Measurements from ENCODE around the gene SSR4.

Gene SSR4

DNA sequence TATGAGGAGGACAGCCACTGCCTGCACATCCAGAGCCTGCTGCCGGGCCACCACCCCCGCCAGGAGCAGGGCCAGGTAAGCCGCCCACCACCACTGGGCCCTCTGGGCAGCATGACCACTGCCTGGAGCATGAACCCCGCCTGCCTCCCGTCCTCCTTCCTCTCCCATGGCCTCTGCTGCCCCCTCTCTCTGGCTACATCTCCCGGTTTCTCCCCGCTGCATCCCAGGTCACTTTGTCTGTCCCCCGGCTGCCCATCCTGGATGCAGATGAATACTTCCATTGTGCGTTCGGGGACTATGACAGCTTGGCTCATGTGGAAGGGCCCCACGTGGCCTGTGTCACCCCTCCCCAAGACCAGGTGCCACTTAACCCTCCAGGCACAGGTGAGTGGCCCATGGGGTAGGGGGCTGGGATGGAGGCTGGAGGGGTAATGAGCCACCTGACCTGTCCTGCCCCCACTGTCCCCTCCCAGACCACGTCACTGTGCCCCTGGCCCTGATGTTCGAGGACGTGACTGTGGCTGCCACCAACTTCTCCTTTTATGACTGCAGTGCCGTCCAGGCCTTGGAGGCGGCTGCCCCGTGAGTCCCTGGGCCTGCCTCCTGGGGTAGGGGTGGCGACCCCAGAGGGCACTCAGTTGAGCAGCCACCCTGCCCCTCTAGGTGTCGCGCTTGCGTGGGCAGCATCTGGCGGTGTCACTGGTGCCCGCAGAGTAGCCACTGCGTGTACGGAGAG, 24.4 kb upstream of the SSR4 start:
- DNase-seq = no peak

DNA sequence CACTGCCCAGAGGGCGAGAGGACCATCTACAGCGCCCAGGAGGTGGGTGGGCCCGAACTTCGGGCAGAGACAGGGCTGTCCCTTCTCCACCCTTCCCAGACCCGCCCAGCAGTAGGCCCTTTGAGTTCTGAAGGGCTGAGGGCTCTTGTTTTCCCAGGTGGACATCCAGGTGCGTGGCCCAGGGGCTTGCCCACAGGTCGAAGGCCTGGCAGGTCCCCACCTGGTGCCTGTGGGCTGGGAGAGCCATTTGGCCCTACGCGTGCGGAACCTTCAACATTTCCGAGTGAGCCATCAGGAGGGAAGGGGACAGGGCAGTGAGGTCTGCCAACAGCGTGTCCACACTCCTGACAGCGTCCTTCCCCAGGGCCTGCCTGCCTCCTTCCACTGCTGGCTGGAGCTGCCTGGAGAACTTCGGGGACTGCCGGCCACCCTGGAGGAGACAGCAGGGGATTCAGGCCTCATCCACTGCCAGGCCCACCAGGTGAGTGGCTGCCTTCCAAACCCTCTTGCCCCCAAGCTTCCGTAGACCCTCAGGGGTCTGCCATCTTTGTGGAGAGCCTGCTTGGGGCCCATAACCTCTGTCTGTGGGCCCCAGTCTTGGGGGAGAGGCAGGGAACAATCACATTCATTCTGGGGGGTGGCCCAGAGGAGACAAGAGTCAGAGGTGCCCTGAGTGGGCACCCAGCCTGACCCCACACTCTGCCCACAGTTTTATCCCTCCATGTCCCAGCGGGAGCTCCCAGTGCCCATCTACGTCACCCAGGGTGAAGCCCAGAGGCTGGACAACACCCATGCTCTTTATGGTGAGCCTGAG, 23.7 kb upstream of the SSR4 start:
- DNase-seq = no peak

DNA sequence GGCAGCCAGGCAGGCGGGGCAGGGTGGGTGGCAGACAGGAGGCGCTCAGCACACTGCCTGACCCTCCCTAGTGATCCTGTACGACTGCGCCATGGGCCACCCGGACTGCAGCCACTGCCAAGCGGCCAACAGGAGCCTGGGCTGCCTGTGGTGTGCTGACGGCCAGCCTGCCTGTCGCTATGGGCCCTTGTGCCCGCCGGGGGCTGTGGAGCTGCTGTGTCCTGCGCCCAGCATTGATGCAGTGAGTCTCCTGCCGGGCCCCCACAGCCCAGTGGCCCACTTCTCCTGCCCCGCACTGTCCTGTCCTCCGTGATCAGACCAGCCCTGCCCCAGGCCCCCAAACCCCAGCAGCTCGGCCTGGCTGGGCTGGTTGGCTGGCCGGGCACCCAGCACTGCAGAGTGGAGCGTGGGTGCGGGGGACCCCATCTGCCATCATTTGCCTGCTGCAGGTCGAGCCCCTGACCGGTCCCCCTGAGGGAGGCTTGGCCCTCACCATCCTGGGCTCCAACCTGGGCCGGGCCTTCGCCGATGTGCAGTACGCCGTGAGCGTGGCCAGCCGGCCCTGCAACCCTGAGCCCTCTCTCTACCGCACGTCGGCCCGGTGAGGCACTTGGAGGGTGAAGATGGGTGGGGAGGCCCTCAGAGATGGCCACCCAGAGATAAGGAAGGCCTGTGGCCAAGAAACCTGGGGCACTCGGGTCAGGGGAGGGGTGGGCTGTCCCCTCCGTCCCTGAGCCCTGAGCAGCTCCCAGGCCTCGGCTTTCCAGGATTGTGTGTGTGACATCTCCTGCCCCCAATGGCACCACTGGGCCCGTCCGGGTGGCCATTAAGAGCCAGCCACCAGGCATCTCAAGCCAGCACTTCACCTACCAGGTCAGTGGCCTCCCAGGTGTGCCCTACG, 22.8 kb upstream of the SSR4 start:
- no peak for DNase-seq

DNA sequence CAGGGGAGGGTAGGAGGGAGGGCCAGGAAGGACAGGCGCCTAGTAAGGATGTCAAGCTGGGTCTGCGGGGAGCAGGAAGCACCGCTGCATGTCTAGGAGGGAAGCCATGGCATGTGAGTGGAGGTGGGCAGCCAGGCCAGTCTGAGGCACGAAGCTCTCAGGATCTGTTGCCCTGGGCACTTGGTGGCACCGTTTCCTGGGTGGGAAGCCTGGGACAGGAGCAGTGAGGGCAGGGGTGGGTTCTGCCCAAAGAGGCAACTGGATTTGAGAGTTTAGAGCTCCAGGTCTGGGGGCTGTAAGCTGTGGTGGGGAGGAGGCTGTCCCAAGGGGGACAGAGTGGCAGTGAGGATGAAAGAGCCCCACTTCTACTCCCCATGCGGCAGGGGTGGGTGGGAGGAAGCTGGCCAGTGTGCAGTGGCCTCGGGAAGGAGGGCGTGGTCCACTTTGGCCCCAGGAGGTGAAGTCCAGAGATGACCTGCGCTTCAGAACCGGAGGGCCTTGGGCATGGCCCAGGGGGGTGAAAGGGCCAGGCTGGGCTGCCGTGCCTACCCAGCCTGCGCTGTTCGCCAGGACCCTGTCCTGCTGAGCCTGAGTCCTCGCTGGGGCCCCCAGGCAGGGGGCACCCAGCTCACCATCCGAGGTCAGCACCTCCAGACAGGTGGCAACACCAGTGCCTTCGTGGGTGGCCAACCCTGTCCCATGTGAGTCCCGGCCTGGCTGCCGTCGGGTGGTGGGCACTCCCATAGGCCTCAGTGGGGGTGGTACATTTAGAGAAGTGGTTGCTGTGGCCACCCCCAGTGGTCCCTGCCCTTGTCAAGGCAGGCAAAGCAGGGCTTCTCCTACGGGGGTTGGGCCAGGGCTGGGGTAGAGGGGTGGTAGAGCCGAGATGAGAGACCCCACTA, 21.9 kb upstream of the SSR4 start:
- no peak for DNase-seq

DNA sequence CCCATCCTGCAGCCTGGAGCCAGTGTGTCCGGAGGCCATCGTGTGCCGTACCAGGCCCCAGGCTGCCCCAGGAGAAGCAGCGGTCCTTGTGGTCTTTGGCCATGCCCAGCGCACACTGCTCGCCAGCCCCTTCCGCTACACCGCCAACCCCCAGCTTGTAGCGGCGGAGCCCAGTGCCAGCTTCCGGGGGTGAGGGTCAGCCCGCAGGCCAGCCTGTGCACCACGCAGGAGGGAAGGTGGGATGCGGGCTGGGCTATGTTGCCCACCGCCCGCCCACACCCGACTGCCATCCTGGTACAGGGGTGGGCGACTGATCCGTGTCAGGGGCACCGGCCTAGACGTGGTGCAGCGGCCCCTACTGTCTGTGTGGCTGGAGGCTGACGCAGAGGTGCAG, 21.3 kb upstream of the SSR4 start:
- no peak for DNase-seq

DNA sequence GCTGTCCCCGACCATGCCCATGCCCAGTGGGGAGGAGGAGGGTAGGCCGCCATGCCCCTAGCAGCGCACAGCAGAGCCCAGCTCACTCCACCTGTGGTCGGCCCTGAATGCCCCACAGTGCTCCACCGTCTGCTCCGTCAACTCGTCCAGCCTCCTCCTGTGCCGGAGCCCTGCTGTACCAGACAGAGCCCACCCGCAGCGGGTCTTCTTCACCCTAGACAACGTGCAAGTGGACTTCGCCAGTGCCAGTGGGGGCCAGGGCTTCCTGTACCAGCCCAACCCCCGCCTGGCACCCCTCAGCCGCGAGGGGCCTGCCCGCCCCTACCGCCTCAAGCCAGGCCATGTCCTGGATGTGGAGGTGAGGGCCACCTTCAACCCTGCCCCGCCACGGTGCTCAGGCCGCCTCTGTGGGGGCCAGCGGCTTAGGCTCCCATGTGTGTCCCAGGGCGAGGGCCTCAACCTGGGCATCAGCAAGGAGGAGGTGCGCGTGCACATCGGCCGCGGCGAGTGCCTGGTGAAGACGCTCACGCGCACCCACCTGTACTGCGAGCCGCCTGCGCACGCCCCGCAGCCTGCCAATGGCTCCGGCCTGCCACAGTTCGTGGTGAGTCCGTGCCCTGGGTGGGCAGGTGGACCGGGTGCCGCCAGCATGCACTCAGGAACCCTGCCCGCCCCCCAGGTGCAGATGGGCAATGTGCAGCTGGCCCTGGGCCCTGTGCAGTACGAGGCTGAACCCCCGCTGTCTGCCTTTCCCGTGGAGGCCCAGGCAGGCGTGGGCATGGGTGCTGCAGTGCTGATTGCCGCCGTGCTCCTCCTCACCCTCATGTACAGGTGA, 20.5 kb upstream of the SSR4 start:
- no peak for DNase-seq

DNA sequence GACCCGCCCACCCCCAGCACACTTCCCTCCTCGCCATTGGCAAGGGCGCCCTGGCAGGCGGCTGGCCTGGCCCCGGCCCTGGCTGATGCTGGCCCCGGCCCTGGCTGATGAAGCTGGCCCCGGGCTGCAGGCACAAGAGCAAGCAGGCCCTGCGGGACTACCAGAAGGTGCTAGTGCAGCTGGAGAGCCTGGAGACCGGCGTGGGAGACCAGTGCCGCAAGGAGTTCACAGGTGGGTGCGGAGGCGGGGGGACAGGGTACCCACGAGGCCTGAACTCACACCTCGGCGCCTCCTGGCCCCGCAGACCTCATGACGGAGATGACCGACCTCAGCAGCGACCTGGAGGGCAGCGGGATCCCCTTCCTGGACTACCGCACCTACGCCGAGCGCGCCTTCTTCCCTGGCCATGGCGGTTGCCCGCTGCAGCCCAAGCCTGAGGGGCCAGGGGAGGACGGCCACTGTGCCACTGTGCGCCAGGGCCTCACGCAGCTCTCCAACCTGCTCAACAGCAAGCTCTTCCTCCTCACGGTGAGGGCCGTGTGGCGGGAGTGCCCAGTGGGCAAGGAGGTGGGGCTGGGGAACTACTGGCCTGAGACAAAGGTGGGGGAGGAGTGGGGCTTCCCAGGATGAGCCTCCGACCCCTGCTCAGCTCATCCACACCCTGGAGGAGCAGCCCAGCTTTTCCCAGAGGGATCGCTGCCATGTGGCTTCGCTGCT, 19.7 kb upstream of the SSR4 start:
- DNase-seq = no peak

DNA sequence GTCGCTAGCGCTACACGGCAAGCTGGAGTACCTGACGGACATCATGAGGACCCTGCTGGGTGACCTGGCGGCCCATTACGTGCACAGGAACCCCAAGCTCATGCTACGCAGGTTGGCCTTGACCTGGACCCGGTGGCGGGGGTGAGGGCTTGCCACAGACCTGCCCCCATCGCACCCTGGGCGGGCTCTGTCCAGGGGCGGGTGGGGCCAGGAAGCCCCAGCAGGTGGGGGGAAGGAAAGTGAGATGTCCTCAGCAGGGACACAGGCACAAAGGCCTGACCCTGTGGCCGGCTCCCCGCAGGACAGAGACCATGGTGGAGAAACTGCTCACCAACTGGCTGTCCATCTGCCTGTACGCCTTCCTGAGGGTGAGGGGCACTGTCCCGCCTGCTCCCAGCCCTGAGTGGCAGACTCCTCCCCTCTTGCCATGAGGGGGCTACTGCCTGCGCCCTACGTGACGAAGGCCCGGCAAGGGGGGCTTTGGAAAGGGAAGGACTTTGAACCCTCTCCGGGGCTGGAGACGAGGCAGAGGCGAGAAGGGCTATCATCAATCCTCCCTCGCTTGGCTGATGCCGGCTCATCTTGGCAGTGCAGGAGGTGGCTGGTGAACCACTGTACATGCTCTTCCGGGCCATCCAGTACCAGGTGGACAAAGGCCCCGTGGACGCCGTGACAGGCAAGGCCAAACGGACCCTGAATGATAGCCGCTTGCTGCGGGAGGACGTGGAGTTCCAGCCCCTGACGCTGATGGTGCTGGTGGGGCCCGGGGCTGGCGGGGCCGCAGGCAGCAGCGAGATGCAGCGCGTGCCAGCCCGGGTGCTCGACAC, 19.0 kb upstream of the SSR4 start:
- no peak for DNase-seq

DNA sequence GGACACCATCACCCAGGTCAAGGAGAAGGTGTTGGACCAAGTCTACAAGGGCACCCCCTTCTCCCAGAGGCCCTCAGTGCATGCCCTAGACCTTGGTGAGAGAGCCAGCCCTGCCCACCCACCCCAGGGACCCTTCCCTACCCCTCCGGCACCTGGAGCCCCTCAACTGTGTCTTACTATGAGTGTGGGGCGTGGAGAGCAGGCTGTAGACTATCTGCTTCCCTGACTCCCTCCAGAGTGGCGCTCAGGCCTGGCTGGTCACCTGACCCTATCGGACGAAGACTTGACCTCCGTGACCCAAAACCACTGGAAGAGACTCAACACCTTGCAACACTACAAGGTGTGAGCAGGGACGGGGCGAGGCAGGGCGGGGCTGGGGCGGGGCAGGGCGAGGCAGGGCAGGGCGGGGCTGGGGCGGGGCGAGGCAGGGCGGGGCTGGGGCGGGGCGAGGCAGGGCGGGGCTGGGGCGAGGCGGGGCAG, 18.3 kb upstream of the SSR4 start:
- no peak for DNase-seq

DNA sequence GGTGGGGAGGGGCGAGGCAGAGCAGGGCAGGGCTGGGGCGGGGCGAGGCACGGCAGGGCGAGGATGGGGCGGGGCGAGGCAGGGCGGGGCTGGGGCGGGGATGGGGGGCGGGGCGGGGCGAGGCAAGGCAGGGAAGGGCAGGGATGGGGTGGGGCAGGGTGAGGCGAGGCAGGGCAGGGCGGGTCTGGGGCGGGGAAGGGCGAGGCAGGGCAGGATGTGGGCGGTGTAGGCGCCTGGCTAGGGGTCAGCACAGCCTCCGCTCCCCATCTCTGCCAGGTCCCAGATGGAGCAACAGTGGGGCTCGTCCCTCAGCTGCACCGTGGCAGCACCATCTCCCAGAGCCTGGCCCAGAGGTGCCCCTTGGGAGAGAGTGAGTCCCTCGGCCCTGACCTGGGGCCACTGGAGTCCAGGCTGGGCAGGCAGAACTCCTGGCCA, 17.8 kb upstream of the SSR4 start:
- DNase-seq = no peak

DNA sequence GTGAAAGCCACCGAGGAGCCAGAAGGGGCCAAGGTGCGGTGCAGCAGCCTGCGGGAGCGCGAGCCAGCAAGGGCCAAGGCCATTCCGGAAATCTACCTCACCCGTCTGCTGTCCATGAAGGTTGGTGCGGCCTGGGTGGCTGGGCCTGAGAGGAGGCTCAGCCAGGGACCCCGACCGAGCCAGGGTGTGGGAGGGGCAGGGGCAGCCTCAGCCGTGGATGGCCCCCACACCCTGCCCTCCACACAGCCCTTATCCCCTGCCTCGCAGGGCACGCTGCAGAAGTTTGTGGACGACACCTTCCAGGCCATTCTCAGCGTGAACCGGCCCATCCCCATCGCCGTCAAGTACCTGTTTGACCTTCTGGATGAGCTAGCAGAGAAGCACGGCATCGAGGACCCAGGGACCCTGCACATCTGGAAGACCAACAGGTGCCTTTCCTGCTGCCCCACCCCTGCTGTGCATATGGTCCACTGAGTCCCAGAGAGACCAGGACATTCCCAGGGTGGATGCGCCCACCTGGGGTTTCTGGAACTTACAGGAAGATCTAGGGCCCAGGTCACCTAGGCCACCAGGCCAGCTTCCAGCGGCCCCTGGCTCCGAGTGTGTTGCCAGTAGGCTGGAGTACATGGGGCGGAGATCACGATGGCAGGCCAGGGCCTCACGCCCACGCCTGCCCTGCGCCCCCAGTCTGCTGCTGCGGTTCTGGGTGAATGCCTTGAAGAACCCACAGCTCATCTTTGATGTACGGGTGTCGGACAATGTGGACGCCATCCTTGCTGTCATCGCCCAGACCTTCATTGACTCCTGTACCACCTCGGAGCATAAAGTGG, 17.0 kb upstream of the SSR4 start:
- no peak for DNase-seq

DNA sequence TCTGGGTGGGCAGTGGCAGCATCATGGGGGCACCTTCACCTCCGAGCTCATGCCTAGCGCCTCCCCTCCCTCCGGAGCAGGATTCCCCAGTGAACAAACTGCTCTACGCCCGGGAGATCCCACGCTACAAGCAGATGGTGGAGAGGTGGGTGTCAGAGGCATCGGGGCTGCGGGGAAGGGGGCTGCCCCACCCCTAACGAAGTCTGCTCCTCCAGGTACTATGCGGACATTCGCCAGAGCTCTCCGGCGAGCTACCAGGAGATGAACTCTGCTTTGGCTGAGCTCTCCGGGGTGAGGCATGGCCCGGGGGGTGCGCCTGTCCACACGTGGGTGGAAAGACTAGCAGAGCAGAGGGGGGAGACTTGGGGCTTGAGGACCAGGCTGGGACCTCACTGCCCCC, 16.3 kb upstream of the SSR4 start:
- no peak for DNase-seq

DNA sequence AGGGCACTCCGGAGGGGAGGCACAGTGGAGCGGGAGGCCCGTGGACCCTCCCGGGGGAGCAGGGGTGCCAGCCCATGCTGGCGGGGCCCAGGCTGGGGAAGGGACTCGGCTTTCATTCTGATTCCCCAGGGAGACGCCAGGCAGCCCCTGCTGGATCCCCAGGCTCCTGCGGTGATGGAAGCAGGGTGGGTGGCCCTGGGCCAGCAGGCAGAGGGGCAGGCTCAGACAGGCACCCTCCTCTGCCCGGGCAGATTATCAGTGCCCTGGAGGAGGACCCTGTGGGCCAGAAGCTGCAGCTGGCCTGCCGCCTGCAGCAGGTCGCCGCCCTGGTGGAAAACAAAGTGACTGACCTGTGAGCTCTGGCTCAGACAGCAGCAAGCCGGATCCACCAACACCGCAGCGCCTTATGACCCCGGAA, 15.8 kb upstream of the SSR4 start:
- DNase-seq = no peak

DNA sequence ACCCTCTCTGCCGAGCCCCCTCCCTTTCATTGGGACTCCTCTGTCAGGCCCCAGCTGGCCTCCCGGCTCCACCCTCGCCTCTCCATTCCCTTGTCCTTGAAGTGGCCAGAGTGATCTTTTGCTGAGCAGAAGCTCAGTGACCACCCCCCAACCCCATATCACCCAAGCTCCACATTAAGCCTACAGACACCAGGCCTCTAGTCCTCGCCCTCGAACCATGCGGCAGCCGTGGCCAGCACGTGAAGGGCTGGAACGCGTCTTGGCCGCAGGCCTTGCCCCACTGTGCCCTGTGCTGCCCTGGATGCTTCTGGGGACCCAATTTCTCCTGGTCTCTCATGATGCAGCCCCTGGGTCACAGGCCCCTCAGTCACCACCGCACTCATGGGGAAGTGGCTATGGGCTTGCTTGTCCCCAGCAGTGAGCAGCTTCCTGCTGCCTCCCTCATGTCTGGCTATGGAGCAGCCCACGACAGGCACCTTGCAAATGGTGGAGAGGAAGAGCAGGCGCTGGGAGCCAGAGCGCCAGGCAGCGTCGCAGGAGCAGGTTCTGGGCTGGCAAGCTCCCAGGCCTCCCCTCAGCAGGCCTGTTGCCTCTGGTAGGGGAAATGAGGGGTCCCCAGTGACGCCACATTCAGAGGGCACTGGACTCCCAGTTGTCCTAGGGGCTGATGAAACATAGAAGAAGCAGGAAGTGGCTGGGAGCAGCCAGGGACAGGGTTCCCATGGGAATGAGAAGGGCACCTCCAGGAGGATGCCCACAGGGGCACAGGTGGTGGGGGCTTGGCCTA, 14.4 kb upstream of the SSR4 start:
- no peak for DNase-seq

DNA sequence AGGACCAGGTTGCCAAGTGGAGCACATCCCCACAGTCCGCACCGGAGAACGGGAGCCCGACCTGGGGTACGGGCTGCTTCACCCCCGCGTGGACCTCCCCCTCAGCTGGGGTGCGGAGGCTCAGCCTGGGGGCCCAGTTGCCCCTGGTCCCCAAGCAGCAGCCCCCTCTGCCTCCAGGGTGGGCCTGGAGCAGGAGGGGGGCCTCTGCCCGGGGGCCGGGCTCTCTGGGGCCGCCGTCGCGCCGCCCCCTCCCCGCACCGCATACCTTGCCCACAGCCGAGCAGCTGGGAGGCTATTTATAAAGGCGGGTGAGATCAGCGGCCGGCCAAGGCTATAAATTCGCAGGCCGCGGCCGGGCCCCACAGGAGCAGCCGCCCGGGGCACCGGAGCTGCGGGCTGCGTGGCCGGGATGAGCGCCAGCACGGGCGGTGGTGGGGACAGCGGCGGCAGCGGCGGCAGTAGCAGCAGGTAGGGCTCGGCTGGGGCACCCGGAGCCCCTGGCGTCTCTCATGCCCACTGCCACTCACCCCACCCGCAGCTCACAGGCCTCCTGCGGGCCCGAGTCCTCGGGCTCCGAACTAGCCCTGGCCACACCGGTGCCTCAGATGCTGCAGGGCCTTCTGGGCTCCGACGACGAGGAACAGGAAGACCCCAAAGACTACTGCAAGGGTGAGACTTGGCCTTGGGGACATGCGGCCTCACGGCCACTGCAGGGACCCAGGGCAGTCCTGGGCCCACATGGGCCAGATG, 13.6 kb upstream of the SSR4 start, which contains the start of gene SRPK3:
Gene SRPK3 (plus strand): TSS at position 364 of the 750 bp plus-strand sequence. CDS start 46 bp downstream, at position 410.
- DNase-seq = no peak

DNA sequence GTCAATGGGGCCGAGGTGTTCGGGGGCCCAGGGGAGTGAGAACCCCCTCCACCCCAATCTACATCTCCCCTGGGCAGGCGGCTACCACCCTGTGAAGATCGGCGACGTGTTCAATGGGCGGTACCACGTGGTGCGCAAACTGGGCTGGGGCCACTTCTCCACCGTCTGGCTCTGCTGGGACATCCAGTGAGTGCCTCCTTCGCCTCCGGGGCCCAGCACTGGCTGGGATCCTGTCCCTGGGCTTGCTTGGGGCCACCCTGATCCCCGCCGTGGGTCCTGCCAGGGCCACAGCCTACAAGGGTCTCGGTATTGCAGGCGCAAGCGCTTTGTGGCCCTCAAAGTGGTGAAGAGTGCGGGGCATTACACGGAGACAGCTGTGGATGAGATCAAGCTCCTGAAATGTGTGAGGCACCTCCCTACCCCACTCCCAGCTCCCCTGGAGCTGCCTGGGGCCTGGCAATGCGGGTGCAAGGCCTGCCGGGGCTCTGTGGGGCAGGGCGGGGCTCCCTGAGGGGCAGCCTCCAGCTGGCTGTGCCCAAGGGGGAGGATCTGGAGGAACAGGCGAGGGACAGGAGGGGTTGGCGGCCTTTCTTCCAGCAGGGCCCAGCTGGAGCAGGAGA, 12.9 kb upstream of the SSR4 start:
- DNase-seq = no peak
